Keratinocyte (primary cell): ENCODE measurements around the gene RRP12. TPM values are rescaled to one million over a fixed set of nuclear protein-coding genes. Genes with fewer than 3 reads are reported as not detected.

Experiments used
- DNase-seq: peaks from one replicate; pipeline ENCODE4 v3.0.0-alpha.2; 2011; ENCODE audit warnings: low read depth, missing footprints, low spot score
- FAIRE-seq: peaks from 2 replicates; lab custom pipeline; 2011; peaks lifted over from hg19 to GRCh38; lab: Jason Lieb, UNC
- H2AFZ ChIP-seq: 2 replicates; pipeline ENCODE4 v1.6.0; 2012; ENCODE audit warnings: low read length, control low read depth, inconsistent platforms; ENCODE audit not compliant: control insufficient read depth
- H3K27ac ChIP-seq: 2 replicates; pipeline ENCODE4 v1.5.1; 2011; ENCODE audit warnings: low read length; ENCODE audit not compliant: control insufficient read depth, insufficient read depth
- H3K27me3 ChIP-seq: 3 replicates; pipeline ENCODE4 v1.6.0; 2011; ENCODE audit warnings: low read length; ENCODE audit not compliant: control insufficient read depth, insufficient read depth; ENCODE audit errors: extremely low read depth
- H3K36me3 ChIP-seq, 2 experiments: 2 replicates in 1 of 2; 3 replicates in 1 of 2; pipeline ENCODE4 v1.5.1; 2011; ENCODE audit warnings: low read length in 2 of 2, mild to moderate bottlenecking in 1 of 2; ENCODE audit not compliant: control insufficient read depth in 2 of 2, insufficient read depth in 2 of 2; ENCODE audit errors: extremely low read depth in 1 of 2
- H3K4me1 ChIP-seq: 3 replicates; pipeline ENCODE4 v1.5.1; 2011; ENCODE audit warnings: low read length; ENCODE audit not compliant: control insufficient read depth, insufficient read depth; ENCODE audit errors: extremely low read depth
- H3K4me2 ChIP-seq: 3 replicates; pipeline ENCODE4 v1.6.0; 2011; ENCODE audit warnings: low read depth, low read length; ENCODE audit not compliant: control insufficient read depth, insufficient read depth; ENCODE audit errors: extremely low read depth
- H3K4me3 ChIP-seq, 3 experiments: fragments of 200-600 bp in 1 of 3; sonication (generic) in 1 of 3; 2 replicates in 2 of 3; 3 replicates in 1 of 3; pipeline ENCODE4 v1.5.1; 2011 to 2016; ENCODE audit warnings: low read length in 3 of 3, mild to moderate bottlenecking in 3 of 3, control low read depth in 2 of 3, inconsistent platforms in 1 of 3, low read depth in 1 of 3, mixed read lengths in 1 of 3, mixed run types in 1 of 3, moderate library complexity in 1 of 3; ENCODE audit not compliant: control insufficient read depth in 2 of 3, insufficient read depth in 2 of 3; ENCODE audit errors: extremely low read depth in 1 of 3
- H3K79me2 ChIP-seq: 2 replicates; pipeline ENCODE4 v1.6.0; 2012; ENCODE audit warnings: low read length; ENCODE audit not compliant: control insufficient read depth, insufficient read depth
- H3K9ac ChIP-seq: 3 replicates; pipeline ENCODE4 v1.6.0; 2011; ENCODE audit warnings: low read length; ENCODE audit not compliant: control insufficient read depth, insufficient read depth; ENCODE audit errors: extremely low read depth
- H3K9me1 ChIP-seq: 3 replicates; pipeline ENCODE4 v1.6.0; 2011; ENCODE audit warnings: low read length; ENCODE audit not compliant: control insufficient read depth, insufficient read depth; ENCODE audit errors: extremely low read depth
- H3K9me3 ChIP-seq: 2 replicates; pipeline ENCODE4 v1.5.1; 2012; ENCODE audit warnings: low read depth, low read length; ENCODE audit not compliant: control insufficient read depth
- H4K20me1 ChIP-seq: 3 replicates; pipeline ENCODE4 v1.6.0; 2011; ENCODE audit warnings: low read length; ENCODE audit not compliant: control insufficient read depth, insufficient read depth; ENCODE audit errors: extremely low read depth
- EZH2 ChIP-seq: IDR thresholded peaks from one replicate; pipeline ENCODE4 v1.6.1; 2012; ENCODE audit warnings: inconsistent platforms, mild to moderate bottlenecking, low read length, moderate library complexity
- dilution Hi-C: fragments of 300-500 bp; cut with MboI; formaldehyde crosslinking; loops from one replicate; pipeline ENCODE4 v1.7.0; 2020; ENCODE audit warnings: low sequenced_read_pairs; ENCODE audit not compliant: extremely low pct_ligation_motif_present
- polyA plus RNA-seq, 5 experiments: library from polyadenylated mRNA; depleted of rRNA in 3 of 5; stranded (reverse) in 3 of 5; stranded (forward) in 1 of 5; unstranded in 1 of 5; fragments of >200 nt; gene quantifications; 1 replicate in 1 of 5; 2 replicates in 3 of 5; 3 replicates in 1 of 5; pipeline versions ENCODE4 v1.2.1 to v1.2.3, GENCODE V29; 2011 to 2012; ENCODE audit warnings: missing spikeins in 2 of 5, low read depth in 1 of 5, low replicate concordance in 1 of 5
- TF ChIP-seq, protein P1 (sequence below), 3 experiments: IDR thresholded peaks in 1 of 3; conservative IDR thresholded peaks in 1 of 3; optimal IDR thresholded peaks in 1 of 3; 2 replicates in 2 of 3; 3 replicates in 1 of 3; pipeline versions ENCODE3 to v1.5.1; 2011; ENCODE audit warnings: low read length in 3 of 3, mild to moderate bottlenecking in 3 of 3, moderate library complexity in 2 of 3, control low read depth in 1 of 3, inconsistent platforms in 1 of 3; ENCODE audit not compliant: insufficient read depth in 2 of 3; ENCODE audit errors: extremely low read depth in 1 of 3

The RRP12 gene
- polyA plus RNA-seq, 1 donor (not counting 4 experiments of a cell fraction or from before 2014, with no cell fraction given): 14.8 TPM

DNA sequence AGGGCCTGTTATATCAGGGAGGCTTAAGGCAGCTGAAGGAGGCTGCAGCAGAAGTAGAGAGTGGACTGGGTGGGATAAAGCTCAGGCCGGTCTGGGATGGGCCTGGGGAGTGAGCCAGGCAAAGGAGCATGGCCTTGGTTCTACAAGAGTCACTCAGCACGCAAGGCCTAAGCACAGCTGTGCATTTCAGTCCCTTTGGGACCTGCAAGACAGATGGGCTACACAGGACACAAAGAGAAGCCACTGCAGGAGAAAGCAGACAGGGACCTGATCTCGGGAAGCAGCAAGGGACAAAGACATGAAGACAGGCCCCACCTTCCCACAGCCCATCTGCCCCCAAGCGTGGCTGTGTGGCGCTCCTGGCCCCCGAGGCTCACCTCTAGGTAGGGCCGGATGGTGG is 29.4 kb downstream of the RRP12 start:
- dilution Hi-C loops: no loop called here
- FAIRE-seq: no peak

DNA sequence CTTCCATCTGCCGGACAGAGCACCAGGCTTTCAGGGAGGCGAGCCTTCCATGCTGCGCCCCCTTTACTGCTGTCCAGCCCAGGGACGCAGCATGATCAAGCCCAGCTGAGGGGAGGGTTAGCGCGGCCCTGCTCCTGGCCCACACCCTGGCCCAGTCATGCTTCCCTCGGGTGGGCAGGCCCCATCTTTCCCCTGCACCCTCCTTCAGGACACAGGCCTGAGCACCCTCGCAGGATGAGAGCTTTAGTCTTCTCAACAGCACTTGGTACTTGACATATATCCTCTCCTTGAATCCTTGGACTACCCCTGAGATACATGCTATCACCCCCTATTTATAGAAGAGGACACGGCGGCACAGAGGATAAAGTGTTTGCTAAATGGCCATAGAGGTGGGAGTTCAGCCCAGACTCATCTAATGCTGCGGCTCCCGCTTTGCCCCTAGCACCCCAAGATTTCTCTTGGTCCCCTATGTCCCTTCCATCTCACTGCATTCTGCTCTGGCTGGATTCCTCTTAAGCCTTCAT is 34.0 kb downstream of the RRP12 start:
- no peak for FAIRE-seq

More for the DNA sequence above, 29.4 kb downstream of the RRP12 start:
- no peaks in the 10 kb centered on the region for H3K9me3 ChIP-seq
- no peak overlapping the region for H2AFZ ChIP-seq
- no peak overlapping the region for H3K4me3 ChIP-seq
- H3K9ac ChIP-seq: no peak overlapping the region
- no peaks in the 10 kb centered on the region for H4K20me1 ChIP-seq
- H3K27ac ChIP-seq: no peak overlapping the region
- no peaks in the 10 kb centered on the region for H3K4me1 ChIP-seq
- peaks cover 37 to 49% of the 10 kb centered on the region in 2 experiments for H3K36me3 ChIP-seq
- no peak overlapping the region for H3K4me2 ChIP-seq
- H3K27me3 ChIP-seq: no peaks in the 10 kb centered on the region
- H3K9me1 ChIP-seq: no peaks in the 10 kb centered on the region
- TF ChIP-seq EZH2: no peak
- TF ChIP-seq, protein P1, sequence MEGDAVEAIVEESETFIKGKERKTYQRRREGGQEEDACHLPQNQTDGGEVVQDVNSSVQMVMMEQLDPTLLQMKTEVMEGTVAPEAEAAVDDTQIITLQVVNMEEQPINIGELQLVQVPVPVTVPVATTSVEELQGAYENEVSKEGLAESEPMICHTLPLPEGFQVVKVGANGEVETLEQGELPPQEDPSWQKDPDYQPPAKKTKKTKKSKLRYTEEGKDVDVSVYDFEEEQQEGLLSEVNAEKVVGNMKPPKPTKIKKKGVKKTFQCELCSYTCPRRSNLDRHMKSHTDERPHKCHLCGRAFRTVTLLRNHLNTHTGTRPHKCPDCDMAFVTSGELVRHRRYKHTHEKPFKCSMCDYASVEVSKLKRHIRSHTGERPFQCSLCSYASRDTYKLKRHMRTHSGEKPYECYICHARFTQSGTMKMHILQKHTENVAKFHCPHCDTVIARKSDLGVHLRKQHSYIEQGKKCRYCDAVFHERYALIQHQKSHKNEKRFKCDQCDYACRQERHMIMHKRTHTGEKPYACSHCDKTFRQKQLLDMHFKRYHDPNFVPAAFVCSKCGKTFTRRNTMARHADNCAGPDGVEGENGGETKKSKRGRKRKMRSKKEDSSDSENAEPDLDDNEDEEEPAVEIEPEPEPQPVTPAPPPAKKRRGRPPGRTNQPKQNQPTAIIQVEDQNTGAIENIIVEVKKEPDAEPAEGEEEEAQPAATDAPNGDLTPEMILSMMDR (optimal IDR thresholded peaks at IDR 0.05 in 1 of 3, IDR thresholded peaks at IDR 0.05 in 1 of 3, conservative IDR thresholded peaks at IDR 0.05 in 1 of 3; ENCODE audit: extremely low read depth in 1 of 3, insufficient read depth in 2 of 3, low read length in 3 of 3): no peak
- no peaks in the 10 kb centered on the region for H3K79me2 ChIP-seq
- no peak for DNase-seq

More for the DNA sequence above, 34.0 kb downstream of the RRP12 start:
- no peaks in the 10 kb centered on the region for H3K9me1 ChIP-seq
- H3K4me2 ChIP-seq: no peak overlapping the region
- no peaks in the 10 kb centered on the region for H3K79me2 ChIP-seq
- peaks cover 37 to 55% of the 10 kb centered on the region in 2 experiments for H3K36me3 ChIP-seq
- no peaks in the 10 kb centered on the region for H3K9me3 ChIP-seq
- no peaks in the 10 kb centered on the region for H3K4me1 ChIP-seq
- H4K20me1 ChIP-seq: no peaks in the 10 kb centered on the region
- H2AFZ ChIP-seq: no peak overlapping the region
- DNase-seq: no peak
- H3K27ac ChIP-seq: no peak overlapping the region
- dilution Hi-C loops: no loop called here
- TF ChIP-seq, protein P1 (optimal IDR thresholded peaks at IDR 0.05 in 1 of 3, IDR thresholded peaks at IDR 0.05 in 1 of 3, conservative IDR thresholded peaks at IDR 0.05 in 1 of 3; ENCODE audit: extremely low read depth in 1 of 3, insufficient read depth in 2 of 3, low read length in 3 of 3): no peak
- no peak for TF ChIP-seq EZH2
- H3K9ac ChIP-seq: no peak overlapping the region
- H3K27me3 ChIP-seq: no peaks in the 10 kb centered on the region
- no peak overlapping the region for H3K4me3 ChIP-seq
